CD4-positive, alpha-beta T cell (primary cell): Measurements from ENCODE around the gene MCFD2. TPM values are rescaled to one million over a fixed set of nuclear protein-coding genes. Genes with fewer than 3 reads are reported as not detected.

Experiments
- ATAC-seq: fragments of 200-7000 bp; cut with Tn5 transposase; one replicate; pipeline ENCODE4 v1.10.0; 2022; ENCODE audit warnings: mild to moderate bottlenecking; ENCODE audit not compliant: poor library complexity
- CTCF ChIA-PET: fragments of 350-600 bp; sonication (Branson Sonifier 250); formaldehyde crosslinking; loops from one replicate; lab custom pipeline; 2021; ENCODE audit warnings: antibody characterized with exemption, inconsistent platforms; lab: Charles Lee
- POLR2A ChIA-PET: fragments of 350-600 bp; sonication (Branson Sonifier 250); formaldehyde crosslinking; loops from one replicate; lab custom pipeline; 2021; ENCODE audit warnings: antibody characterized with exemption, inconsistent platforms; lab: Charles Lee
- DNase-seq, 14 experiments: peaks; one replicate each; pipeline ENCODE4 v3.0.0-alpha.2; 2013 to 2020; ENCODE audit warnings: mixed read lengths in 2 of 14
- H3K27ac ChIP-seq, 2 donors: one replicate each; pipeline versions ENCODE4 v1.5.1 to v1.7.0; 2013; ENCODE audit warnings: low read length in 2 of 2, low read depth in 1 of 2, mild to moderate bottlenecking in 1 of 2
- H3K27me3 ChIP-seq, 2 experiments: 1 replicate in 1 of 2; 2 replicates in 1 of 2; pipeline versions ENCODE4 v1.6.1 to v1.7.0; 2013; ENCODE audit warnings: low read length in 2 of 2, control low read depth in 1 of 2, mild to moderate bottlenecking in 1 of 2, moderate library complexity in 1 of 2; ENCODE audit not compliant: insufficient read depth in 2 of 2, control insufficient read depth in 1 of 2
- H3K36me3 ChIP-seq: one replicate; pipeline ENCODE4 v1.6.1; 2013; ENCODE audit warnings: low read length, control low read depth; ENCODE audit not compliant: insufficient read depth
- H3K4me1 ChIP-seq: one replicate; pipeline ENCODE4 v1.6.1; 2013; ENCODE audit warnings: low read length, control low read depth; ENCODE audit not compliant: insufficient read depth
- H3K4me3 ChIP-seq: one replicate; pipeline ENCODE4 v1.5.1; 2013; ENCODE audit warnings: mild to moderate bottlenecking, low read length, moderate library complexity
- H3K9me3 ChIP-seq, 2 experiments: 1 replicate in 1 of 2; 2 replicates in 1 of 2; pipeline versions ENCODE4 v1.6.1 to v1.7.0; 2013; ENCODE audit warnings: low read length in 2 of 2, mild to moderate bottlenecking in 2 of 2, control low read depth in 1 of 2, moderate library complexity in 1 of 2; ENCODE audit not compliant: control insufficient read depth in 1 of 2, insufficient read depth in 1 of 2
- H3K27ac Mint-ChIP-seq: one replicate; pipeline ENCODE4 v1.8.0; 2020; ENCODE audit warnings: mixed read lengths
- H3K27me3 Mint-ChIP-seq: one replicate; pipeline ENCODE4 v1.8.0; 2021; ENCODE audit warnings: mixed read lengths
- H3K36me3 Mint-ChIP-seq: one replicate; pipeline ENCODE4 v1.8.0; 2021; ENCODE audit warnings: low read depth, mixed read lengths
- H3K4me1 Mint-ChIP-seq: one replicate; pipeline ENCODE4 v1.8.0; 2021; ENCODE audit warnings: low read depth, mixed read lengths
- H3K4me3 Mint-ChIP-seq: one replicate; pipeline ENCODE4 v1.8.0; 2020; ENCODE audit warnings: mild to moderate bottlenecking, mixed read lengths
- H3K9me3 Mint-ChIP-seq: one replicate; pipeline ENCODE4 v1.8.0; 2020; ENCODE audit warnings: mixed read lengths
- intact Hi-C, 2 experiments: fragments of 100-400 bp; cut with DNase I in 1 of 2; cut with micrococcal nuclease in 1 of 2; formaldehyde crosslinking; loops; one replicate each; pipeline versions ENCODE4 v1.15.1 to v1.9.0; 2023 to 2025; cut with DNase I, micrococcal nuclease
- total RNA-seq, 174 experiments: library from RNA in 2 of 174; stranded (reverse) in 2 of 174; gene quantifications; one replicate each; pipeline ENCODE4 v1.2.3 and lab custom pipeline; 2021 to 2026
- TF ChIP-seq, protein P1 (sequence below): fragments of 200-600 bp; IDR thresholded peaks from one replicate; pipeline ENCODE4 v1.8.0; 2022; ENCODE audit warnings: antibody characterized with exemption, mild to moderate bottlenecking

Gene MCFD2
- total RNA-seq, 2 experiments from 2014 or later: 29.1 to 29.7 TPM

GRCh38 chr2:46874236-46874929 is 41.2 kb downstream of the MCFD2 start:
- Mint-ChIP-seq H3K4me3 (no peak overlapping the region), H3K27ac (no peak overlapping the region), H3K36me3 (no peaks in the 10 kb centered on the region), H3K4me1 (no peaks in the 10 kb centered on the region), H3K9me3 (no peaks in the 10 kb centered on the region), H3K27me3 (no peaks in the 10 kb centered on the region)
- CTCF ChIA-PET: no interaction called here
- no peak for ATAC-seq
- H3K4me1 ChIP-seq: no peaks in the 10 kb centered on the region
- no peaks in the 10 kb centered on the region for H3K27me3 ChIP-seq
- H3K4me3 ChIP-seq: no peak overlapping the region
- no peak overlapping the region for H3K27ac ChIP-seq
- no peaks in the 10 kb centered on the region for H3K9me3 ChIP-seq
- TF ChIP-seq, protein P1, sequence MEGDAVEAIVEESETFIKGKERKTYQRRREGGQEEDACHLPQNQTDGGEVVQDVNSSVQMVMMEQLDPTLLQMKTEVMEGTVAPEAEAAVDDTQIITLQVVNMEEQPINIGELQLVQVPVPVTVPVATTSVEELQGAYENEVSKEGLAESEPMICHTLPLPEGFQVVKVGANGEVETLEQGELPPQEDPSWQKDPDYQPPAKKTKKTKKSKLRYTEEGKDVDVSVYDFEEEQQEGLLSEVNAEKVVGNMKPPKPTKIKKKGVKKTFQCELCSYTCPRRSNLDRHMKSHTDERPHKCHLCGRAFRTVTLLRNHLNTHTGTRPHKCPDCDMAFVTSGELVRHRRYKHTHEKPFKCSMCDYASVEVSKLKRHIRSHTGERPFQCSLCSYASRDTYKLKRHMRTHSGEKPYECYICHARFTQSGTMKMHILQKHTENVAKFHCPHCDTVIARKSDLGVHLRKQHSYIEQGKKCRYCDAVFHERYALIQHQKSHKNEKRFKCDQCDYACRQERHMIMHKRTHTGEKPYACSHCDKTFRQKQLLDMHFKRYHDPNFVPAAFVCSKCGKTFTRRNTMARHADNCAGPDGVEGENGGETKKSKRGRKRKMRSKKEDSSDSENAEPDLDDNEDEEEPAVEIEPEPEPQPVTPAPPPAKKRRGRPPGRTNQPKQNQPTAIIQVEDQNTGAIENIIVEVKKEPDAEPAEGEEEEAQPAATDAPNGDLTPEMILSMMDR: no peak
- DNase-seq: no peak
- POLR2A ChIA-PET: no interaction called here
- intact Hi-C loops: no loop called here
- no peaks in the 10 kb centered on the region for H3K36me3 ChIP-seq

- POLR2A ChIA-PET: no interaction called here
- Mint-ChIP-seq H3K9me3 (no peaks in the 10 kb centered on the region), H3K36me3 (no peaks in the 10 kb centered on the region), H3K4me3 (no peak overlapping the region), H3K27ac (no peak overlapping the region), H3K4me1 (no peaks in the 10 kb centered on the region), H3K27me3 (no peaks in the 10 kb centered on the region)
- intact Hi-C loops: loop anchor here in 1 of 2 experiments (2.0 kb wide), 1 partner anchor 867 kb away; no protein-coding TSS in a partner anchor
- ATAC-seq (no peak), DNase-seq (peak in 3 of 14 experiments; percentile 11 to 63 (median 43))
- H3K27ac ChIP-seq: no peak overlapping the region
- no peak overlapping the region for H3K4me3 ChIP-seq
- H3K9me3 ChIP-seq: no peaks in the 10 kb centered on the region
- no peaks in the 10 kb centered on the region for H3K36me3 ChIP-seq
- CTCF ChIA-PET: no interaction called here
- TF ChIP-seq, protein P1: no peak
- H3K27me3 ChIP-seq: no peaks in the 10 kb centered on the region
- no peaks in the 10 kb centered on the region for H3K4me1 ChIP-seq
Measured at GRCh38 chr2:46873604-46874068, 42.0 kb downstream of the MCFD2 start.

DNA sequence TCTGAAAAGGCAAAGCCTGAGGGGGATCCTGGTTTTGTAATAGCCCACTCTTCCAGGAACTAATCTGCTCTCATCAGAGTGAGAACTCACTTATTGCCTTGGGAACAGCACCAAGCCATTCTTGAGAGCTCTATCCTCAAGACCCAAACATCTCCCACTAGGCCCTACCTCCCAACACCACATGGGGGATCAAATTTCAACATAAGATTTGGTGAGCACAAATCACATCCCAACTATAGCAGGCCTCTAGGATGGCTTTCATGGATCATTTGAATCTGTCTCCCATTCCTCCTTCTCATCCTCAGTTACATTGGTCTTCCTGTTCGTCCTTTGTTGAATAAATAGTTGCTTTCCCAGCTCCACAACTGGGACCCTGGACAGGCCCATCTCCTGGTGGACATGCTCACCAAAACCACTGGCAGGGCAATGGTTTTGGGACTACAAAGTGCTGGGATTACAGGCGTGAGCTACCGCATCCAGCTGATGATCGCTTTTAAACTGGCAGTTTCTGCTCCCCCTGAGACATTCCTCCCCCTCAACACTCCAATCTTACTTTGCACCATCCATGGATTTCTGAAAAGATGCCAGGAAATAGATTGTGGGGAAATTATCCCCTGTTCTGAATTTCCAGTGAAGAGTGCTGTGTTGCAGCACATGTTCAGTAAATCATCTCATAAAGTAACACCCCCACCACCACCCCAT is 42.6 kb downstream of the MCFD2 start:
- POLR2A ChIA-PET: no interaction called here
- CTCF ChIA-PET: interaction anchor here (0.5 kb wide), 1 partner anchor 20 kb away, joined by 4 read pairs; no protein-coding TSS in a partner anchor
- H3K27ac Mint-ChIP-seq: no peak overlapping the region

More for the DNA sequence above, 42.6 kb downstream of the MCFD2 start:
- no peak overlapping the region for H3K4me3 ChIP-seq
- no peaks in the 10 kb centered on the region for H3K9me3 ChIP-seq
- H3K27me3 ChIP-seq: no peaks in the 10 kb centered on the region
- no peaks in the 10 kb centered on the region for H3K27me3 Mint-ChIP-seq
- H3K36me3 Mint-ChIP-seq: no peaks in the 10 kb centered on the region
- H3K4me1 Mint-ChIP-seq: no peaks in the 10 kb centered on the region
- intact Hi-C loops: loop anchor here in 1 of 2 experiments (2.0 kb wide), 1 partner anchor 866 kb away; no protein-coding TSS in a partner anchor
- no peak overlapping the region for H3K27ac ChIP-seq
- H3K36me3 ChIP-seq: no peaks in the 10 kb centered on the region
- TF ChIP-seq, protein P1: no peak
- no peak overlapping the region for H3K4me3 Mint-ChIP-seq
- H3K4me1 ChIP-seq: no peaks in the 10 kb centered on the region
- no peaks in the 10 kb centered on the region for H3K9me3 Mint-ChIP-seq
- ATAC-seq (no peak), DNase-seq (no peak)
